ENCODE results near the gene MRPL36.

MRPL36 gene

GRCh38 chr5:1785062-1785461, 14.6 kb downstream of the MRPL36 start:
- Mint-ChIP-seq H3K27me3 (no peaks in the 10 kb centered on the region), H3K27ac (peak overlapping the region in 1 of 2 donors; percentile 80), H3K4me1 (peaks cover 70% of the 10 kb centered on the region), H3K9me3 (no peaks in the 10 kb centered on the region), H3K4me3 (no peak overlapping the region)
- no peak for ATAC-seq
- DNase-seq = no peak

DNA sequence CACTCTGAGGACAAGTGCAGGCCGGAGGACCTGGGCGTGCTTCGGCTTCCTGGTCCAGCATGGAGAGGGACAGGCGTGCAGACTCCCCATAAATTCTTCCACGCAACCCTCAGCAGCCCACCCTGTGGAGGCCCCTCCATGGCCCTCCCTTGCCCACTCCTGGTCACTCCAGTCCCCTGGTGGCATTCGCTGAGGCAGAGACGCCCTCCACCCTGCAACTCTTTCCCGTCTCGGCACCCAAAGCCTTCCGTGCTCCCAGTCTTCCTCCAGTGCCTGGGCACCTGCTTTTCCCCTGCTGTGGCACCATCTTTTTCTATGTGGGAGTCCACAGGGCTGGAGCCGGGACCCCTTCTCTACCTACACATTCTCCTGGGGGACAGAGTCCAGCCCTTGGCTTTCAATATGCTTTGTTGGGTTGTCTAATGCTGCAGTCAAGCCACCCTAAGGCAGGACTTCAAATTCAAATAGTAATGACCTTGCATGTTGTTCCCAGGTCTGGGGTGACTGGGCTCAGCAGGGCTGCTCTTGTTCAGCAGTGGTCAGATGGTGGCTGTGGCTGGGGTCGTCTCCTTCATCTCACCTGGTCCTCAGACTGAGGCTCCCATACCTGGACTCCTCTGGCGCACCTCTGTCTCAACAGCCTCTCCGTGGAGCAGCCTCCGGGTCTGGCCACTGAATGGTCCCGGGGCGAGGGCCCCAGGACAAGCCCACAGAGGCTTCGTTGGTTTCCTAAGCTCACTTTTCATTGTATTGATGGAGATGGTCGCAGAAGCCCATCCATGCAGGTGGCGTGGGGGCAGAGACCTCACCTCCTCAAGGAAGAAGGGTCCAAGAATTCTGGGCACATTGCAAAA, 15.2 kb downstream of the MRPL36 start:
- Mint-ChIP-seq H3K27ac (peak overlapping the region; percentile 22 to 80), H3K27me3 (no peaks in the 10 kb centered on the region), H3K9me3 (no peaks in the 10 kb centered on the region), H3K4me3 (no peak overlapping the region), H3K4me1 (peaks cover 63% of the 10 kb centered on the region)
- no peak for DNase-seq
- ATAC-seq = no peak

DNA sequence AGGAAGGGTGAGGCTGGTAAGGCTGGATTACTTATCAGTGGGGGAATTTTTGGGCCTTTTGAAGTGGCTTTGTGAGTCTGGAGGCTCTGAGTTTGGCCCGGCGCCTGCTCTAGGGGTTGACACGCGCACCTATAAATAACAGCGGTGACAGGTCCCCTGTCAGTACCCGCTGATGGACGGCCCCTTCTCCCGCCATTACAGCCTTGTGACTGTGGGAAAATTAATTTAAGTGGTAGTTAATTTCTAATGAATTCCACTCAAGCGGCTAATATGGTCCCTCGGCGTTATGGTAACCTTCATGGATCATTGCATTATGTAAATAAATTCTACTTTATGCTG, 16.5 kb downstream of the MRPL36 start:
- no peaks in the 10 kb centered on the region for H3K9me3 Mint-ChIP-seq
- ATAC-seq (no peak), DNase-seq (no peak)
- peak overlapping the region in 1 of 2 donors; percentile 60 for H3K27ac Mint-ChIP-seq
- H3K4me3 Mint-ChIP-seq = no peak overlapping the region
- peaks cover 53% of the 10 kb centered on the region for H3K4me1 Mint-ChIP-seq
- no peaks in the 10 kb centered on the region for H3K27me3 Mint-ChIP-seq

DNA sequence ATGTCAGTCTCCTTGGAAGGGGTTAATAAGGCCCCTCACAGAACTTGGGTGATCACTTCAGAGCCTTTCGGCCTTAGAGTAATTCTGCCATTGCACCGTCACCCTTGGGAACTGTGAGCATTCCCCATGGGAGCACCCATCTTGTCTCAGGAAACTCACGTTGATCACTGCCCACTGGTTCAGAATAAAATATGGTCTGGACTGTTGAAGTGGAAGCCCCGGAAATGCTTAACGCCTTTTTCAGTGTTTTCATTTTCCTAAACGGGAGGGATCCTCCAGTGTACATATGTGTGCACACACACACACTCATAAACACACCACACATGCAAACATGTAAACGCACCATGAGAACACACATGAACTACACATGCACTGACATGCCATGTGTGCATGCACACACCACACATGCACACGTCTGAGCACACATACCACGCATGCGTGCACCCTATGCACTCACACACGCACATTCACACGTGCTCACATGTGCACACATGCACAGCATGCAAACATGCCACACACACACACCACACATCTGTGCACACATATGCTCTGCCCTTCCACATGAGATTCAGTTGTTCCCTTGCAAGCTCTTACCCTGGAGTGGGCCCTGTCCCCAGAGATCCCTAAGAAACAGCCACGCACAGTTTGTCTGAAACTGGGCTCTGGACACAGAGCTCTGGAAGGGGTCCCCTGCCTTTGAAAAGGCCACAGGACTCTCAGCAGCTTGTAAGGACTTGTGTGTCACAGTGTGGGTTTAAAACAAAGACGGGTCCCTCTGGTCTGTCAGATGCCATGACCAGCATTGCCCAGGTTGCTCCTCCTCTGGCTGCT, 17.0 kb downstream of the MRPL36 start:
- Mint-ChIP-seq H3K9me3 (no peaks in the 10 kb centered on the region), H3K27ac (peak overlapping the region; percentile 13 to 60), H3K4me3 (no peak overlapping the region)

GRCh38 chr5:1781726-1782384, 17.8 kb downstream of the MRPL36 start:
- no peaks in the 10 kb centered on the region for H3K9me3 Mint-ChIP-seq
- peak overlapping the region; percentile 62 to 92 for H3K27ac Mint-ChIP-seq
- no peaks in the 10 kb centered on the region for H3K27me3 Mint-ChIP-seq
- no peak overlapping the region for H3K4me3 Mint-ChIP-seq
- H3K4me1 Mint-ChIP-seq = peaks cover 46% of the 10 kb centered on the region
- ATAC-seq = no peak
- no peak for DNase-seq

More for the DNA sequence above, 17.0 kb downstream of the MRPL36 start:
- DNase-seq (no peak), ATAC-seq (no peak)
- peaks cover 47% of the 10 kb centered on the region for H3K4me1 Mint-ChIP-seq
- H3K27me3 Mint-ChIP-seq = no peaks in the 10 kb centered on the region

GRCh38 chr5:1781107-1781506, 18.5 kb downstream of the MRPL36 start:
- ATAC-seq = no peak
- Mint-ChIP-seq H3K4me3 (no peak overlapping the region), H3K27ac (no peak overlapping the region), H3K9me3 (no peaks in the 10 kb centered on the region), H3K4me1 (peaks cover 39% of the 10 kb centered on the region), H3K27me3 (no peaks in the 10 kb centered on the region)
- DNase-seq = no peak

DNA sequence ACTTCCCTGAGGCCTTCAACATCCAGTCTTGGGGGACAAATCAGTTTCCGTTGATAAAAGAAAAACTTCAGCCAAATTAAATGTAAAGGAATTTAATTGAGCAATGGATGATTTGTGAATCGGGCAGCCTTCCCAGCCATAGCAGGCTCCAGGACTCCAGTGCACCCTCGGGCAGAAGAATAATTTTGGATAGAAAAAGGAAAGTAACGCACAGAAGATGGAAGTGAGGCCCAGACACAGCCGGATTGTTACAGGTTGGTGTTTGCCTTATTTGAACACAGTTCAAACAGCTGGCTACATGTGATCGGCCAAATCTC, 19.1 kb downstream of the MRPL36 start:
- no peaks in the 10 kb centered on the region for H3K9me3 Mint-ChIP-seq
- H3K4me1 Mint-ChIP-seq = peaks cover 34% of the 10 kb centered on the region
- DNase-seq (no peak), ATAC-seq (no peak)
- peak overlapping the region in 1 of 2 donors; percentile 91 for H3K27ac Mint-ChIP-seq
- no peak overlapping the region for H3K4me3 Mint-ChIP-seq
- H3K27me3 Mint-ChIP-seq = no peaks in the 10 kb centered on the region

DNA sequence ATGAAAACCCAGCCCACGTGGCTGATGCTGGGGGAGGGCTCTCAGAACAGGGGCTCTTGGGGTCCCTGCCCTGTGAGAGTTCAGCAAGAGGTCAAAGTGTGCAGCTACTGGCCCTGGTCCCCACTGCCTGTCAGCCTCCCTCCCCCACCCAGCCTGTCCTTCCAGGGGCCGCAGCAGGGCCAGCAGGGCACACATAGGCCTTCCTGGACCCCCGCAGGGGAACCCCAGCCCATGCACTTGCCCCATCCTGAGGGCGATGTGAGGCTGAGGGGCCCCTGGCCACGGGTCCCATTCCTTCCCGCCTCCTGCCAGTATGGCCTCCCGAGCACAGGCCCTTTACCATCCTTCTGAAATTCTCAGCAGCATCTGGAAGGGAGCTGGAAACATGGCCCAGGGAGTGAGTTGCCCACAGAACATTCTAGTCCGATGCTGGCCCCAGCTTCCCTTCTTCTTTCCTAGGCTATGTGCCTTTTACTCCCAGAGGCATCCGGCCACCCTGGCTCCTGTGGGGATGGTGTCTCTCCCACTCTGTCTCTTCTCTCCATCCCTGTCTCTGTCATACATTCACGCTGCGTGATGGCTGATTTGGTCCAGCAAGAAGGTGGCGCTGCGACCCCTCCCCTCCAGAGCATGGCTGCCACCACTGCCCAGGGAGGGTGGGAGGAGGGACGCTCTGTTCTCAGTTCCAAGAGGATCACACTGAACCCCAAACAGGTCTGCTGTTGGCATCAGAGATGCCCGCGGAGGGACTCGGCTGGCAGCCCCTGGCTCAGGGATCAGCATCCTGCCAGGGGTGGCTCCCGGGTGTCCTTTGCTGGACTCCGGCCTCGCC, 19.6 kb downstream of the MRPL36 start:
- H3K27ac Mint-ChIP-seq = peak overlapping the region in 1 of 2 donors; percentile 91

DNA sequence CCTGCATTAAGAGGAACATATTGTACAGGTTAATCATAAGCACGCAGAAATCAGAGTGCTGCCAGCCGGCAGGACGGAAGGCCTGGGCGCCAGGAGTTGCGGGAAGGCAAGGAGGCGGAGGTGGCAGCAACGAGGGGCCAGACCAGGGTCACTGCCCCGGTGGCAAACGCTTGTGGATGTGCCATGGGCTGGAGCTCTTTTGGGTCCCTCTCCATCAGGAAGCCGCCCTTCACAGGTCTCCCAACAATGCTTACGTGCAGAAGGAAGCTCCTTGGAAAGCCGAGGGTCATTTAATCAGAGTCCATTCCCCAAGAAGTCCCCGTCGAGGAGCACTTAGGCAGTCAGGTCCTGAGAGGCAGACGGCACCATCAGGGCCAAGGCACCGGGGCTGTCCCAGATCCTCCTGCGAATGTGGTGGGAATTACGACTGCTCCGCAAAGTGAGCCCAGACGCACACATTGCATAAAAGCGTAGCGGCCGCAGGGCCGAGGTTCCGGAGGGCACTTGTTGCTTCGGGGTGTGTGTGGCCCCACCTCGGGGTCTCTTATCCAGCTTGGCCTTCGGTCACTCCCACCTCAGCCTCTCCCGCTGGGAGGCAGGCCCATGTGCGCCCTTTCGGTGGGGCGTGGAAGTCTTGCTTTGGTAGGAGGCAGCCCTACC, 20.5 kb downstream of the MRPL36 start:
- Mint-ChIP-seq H3K27me3 (no peaks in the 10 kb centered on the region), H3K9me3 (no peaks in the 10 kb centered on the region), H3K27ac (no peak overlapping the region), H3K4me3 (no peak overlapping the region), H3K4me1 (peaks cover 20% of the 10 kb centered on the region)
- ATAC-seq = no peak
- no peak for DNase-seq

More for the DNA sequence above, 19.6 kb downstream of the MRPL36 start:
- no peak for ATAC-seq
- peaks cover 28% of the 10 kb centered on the region for H3K4me1 Mint-ChIP-seq
- H3K4me3 Mint-ChIP-seq = no peak overlapping the region
- no peaks in the 10 kb centered on the region for H3K27me3 Mint-ChIP-seq
- no peaks in the 10 kb centered on the region for H3K9me3 Mint-ChIP-seq
- no peak for DNase-seq

DNA sequence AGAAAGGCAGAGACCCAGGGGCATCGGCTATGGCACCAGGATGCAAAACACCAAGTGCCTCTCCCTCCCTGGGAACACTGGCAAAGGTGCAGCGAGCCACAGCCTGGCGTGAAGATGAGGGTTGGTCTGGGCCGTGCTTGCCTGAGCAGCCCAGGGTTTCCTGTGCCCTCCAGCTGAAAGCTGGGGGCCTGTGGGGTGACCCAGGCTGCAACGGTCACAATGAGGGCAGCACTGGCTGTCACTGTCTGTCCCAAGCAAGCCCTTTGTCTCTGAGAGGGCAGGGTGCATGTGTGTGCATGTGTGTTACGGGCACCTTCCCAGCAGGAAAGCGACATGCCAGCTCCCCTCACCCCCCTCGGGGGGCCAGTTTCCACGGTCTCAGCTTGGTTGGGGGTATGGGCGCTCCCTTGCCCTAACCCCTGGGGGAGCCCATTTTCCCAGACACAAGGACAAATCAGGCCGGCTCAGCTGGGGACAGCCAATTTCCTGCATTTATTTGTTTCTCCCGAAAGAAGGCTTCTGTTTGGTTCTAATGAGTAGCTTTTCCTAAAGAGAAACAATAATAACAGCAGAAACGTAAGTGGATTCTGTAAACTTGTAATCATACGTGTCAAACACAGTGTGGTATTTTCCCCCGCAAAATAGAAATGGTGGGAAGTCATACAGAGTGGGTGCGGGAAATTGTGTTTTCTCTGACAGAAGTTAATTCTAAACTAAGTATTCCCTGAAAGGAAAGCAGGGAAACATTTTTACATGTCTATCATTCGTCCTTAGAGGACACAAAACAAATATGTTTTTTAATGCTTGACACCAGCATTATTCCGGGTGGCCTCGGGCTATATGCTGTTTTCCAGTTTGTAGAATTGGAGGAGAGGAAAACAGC, 21.3 kb downstream of the MRPL36 start:
- H3K4me1 Mint-ChIP-seq = peaks cover 12% of the 10 kb centered on the region

DNA sequence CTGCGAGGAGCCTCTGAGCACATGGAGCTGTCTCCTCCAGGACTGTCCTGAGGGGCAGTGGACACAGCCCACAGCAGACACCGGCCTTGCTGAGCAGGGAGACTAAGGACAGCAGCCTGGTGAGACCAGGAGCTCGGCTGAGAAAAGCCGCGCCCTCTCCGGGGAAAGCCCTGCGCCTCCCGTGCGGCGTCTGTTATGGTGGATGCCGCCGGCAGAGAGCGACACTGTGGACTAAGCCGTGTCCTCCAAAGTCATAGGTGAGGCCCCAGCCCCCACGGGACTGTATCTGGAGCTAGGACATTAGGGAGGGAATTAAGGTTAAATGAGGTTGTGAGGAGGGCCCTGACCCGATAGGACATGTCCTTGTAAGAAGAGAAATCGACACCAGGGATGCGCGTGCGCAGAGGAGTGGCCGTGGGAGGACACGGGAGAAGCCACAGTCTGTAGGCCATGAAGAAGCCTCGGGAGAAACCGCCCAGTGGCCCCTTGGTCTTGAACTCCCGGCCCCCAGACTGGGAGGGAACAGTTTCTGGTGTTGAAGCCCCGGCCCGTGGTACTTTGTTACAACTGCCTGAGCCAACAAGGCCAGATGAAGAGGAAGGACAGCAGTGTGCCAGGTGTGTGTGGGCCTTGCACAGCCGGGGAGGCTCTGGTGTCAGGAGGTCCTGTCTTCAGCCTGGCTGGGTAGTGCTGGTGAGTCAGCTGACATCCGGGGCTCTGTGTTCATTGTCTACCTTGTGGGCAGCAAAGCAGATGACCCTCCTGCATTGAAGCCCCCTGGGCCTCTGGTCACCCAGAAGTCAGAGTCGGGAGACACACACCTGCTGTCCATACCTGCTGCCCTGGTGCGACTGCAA, 22.1 kb downstream of the MRPL36 start:
- Mint-ChIP-seq H3K9me3 (no peaks in the 10 kb centered on the region), H3K4me1 (peaks cover 3% of the 10 kb centered on the region), H3K27me3 (no peaks in the 10 kb centered on the region), H3K4me3 (no peak overlapping the region), H3K27ac (no peak overlapping the region)
- no peak for DNase-seq
- ATAC-seq = no peak

More for the DNA sequence above, 21.3 kb downstream of the MRPL36 start:
- DNase-seq (no peak), ATAC-seq (no peak)
- no peaks in the 10 kb centered on the region for H3K27me3 Mint-ChIP-seq
- H3K27ac Mint-ChIP-seq = no peak overlapping the region
- H3K9me3 Mint-ChIP-seq = no peaks in the 10 kb centered on the region
- H3K4me3 Mint-ChIP-seq = no peak overlapping the region

DNA sequence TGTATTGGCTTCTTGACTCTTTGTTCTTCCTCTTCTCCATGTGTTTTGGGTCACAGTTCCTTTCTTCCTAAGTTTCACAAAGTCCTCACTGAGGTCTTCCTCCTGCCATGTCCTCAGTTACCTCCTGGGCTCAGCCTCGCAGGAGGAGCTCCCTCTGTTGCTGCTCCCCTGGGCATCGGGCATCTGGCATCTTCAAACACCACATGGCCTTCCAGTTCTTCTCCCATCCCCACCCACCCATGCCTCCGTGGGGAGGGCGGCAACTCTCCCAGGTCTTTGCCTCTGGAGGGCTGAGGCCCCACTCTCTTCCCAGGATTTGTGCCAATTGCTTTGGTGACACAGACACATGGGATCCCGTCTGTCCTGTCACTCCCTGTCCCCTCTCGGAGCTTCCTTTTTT, 22.8 kb downstream of the MRPL36 start:
- no peak overlapping the region for H3K4me3 Mint-ChIP-seq
- ATAC-seq (no peak), DNase-seq (no peak)
- H3K27ac Mint-ChIP-seq = no peak overlapping the region
- peaks cover 5% of the 10 kb centered on the region for H3K4me1 Mint-ChIP-seq
- no peaks in the 10 kb centered on the region for H3K27me3 Mint-ChIP-seq
- H3K9me3 Mint-ChIP-seq = no peaks in the 10 kb centered on the region

DNA sequence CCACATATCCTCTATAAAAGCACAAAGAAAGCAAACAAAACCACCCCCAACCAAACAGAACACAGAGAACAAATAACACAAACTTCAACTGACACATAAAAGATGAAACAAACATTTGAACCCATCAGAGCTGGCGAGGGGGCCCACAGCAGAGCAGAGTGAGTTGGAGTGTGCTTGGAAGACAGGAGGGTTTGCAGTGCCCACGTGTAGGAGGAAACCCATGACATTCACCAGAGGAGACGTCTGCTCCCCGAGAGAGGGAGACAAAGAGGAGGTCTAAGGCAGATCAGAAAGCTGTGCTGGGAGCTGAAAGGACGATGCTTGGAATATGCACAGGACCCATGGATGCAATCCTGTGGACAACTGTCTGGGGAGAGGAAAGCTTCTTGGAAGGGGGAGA, 27.0 kb downstream of the MRPL36 start:
- ATAC-seq = no peak
- no peaks in the 10 kb centered on the region for H3K9me3 Mint-ChIP-seq
- DNase-seq = no peak
- H3K4me3 Mint-ChIP-seq = no peak overlapping the region
- H3K27me3 Mint-ChIP-seq = no peaks in the 10 kb centered on the region
- peaks cover 5% of the 10 kb centered on the region for H3K4me1 Mint-ChIP-seq
- H3K27ac Mint-ChIP-seq = peak overlapping the region in 1 of 2 donors; percentile 0
